K562 (cell line): ENCODE measurements around the gene OR52M1. TPM values are rescaled to one million over a fixed set of nuclear protein-coding genes. Genes with fewer than 3 reads are reported as not detected.

ENCODE experiments used
- BMI1 ChIP-seq: fragments of 150-350 bp; IDR thresholded peaks from 2 replicates; pipeline ENCODE4 v1.6.1; 2014; ENCODE audit warnings: low read length
- C11orf30 ChIP-seq: fragments of 450-650 bp; IDR thresholded peaks from 2 replicates; pipeline ENCODE4 v1.6.1; 2016; ENCODE audit warnings: low read depth, mild to moderate bottlenecking
- FIP1L1 ChIP-seq: fragments of 200-400 bp; formaldehyde crosslinking; IDR thresholded peaks from 2 replicates; pipeline ENCODE4 v1.6.1; 2018; ENCODE audit warnings: mild to moderate bottlenecking, low read depth, low read length; ENCODE audit not compliant: poor library complexity, severe bottlenecking
- GABPB2 ChIP-seq: fragments of 250-450 bp; sonication (Bioruptor Pico); conservative IDR thresholded peaks from 2 replicates; pipeline ENCODE4 v1.5.1; 2021; ENCODE audit warnings: mild to moderate bottlenecking
- ILF3 ChIP-seq: fragments of 450-650 bp; IDR thresholded peaks from 2 replicates; pipeline ENCODE4 v1.6.1; 2018; ENCODE audit warnings: antibody characterized with exemption, mild to moderate bottlenecking, moderate library complexity, borderline replicate concordance
- MEF2D ChIP-seq: conservative IDR thresholded peaks from 2 replicates; pipeline ENCODE4 v1.6.1; 2016; ENCODE audit warnings: low read depth, missing genetic modification characterization, missing compliant biosample characterization
- MXI1 ChIP-seq: IDR thresholded peaks from 2 replicates; pipeline ENCODE4 v1.6.1; 2011; ENCODE audit warnings: low read depth, mild to moderate bottlenecking, improper control_type of control experiment, low read length
- NCOA1 ChIP-seq: fragments of 450-650 bp; IDR thresholded peaks from 2 replicates; pipeline ENCODE4 v1.6.1; 2016; ENCODE audit warnings: low read depth
- NFE2 ChIP-seq: IDR thresholded peaks from 2 replicates; pipeline ENCODE4 v1.6.1; 2014; ENCODE audit warnings: antibody characterized with exemption, low read depth
- NR2F6 ChIP-seq: fragments of 450-650 bp; formaldehyde crosslinking; IDR thresholded peaks from 2 replicates; pipeline ENCODE4 v1.4.0; 2020; ENCODE audit warnings: mild to moderate bottlenecking
- PTRF ChIP-seq: fragments of 450-650 bp; IDR thresholded peaks from 2 replicates; pipeline ENCODE4 v1.6.1; 2016; ENCODE audit warnings: mild to moderate bottlenecking, missing genetic modification characterization, missing compliant biosample characterization
- SOX6 ChIP-seq: fragments of 450-650 bp; IDR thresholded peaks from 2 replicates; pipeline ENCODE4 v1.6.1; 2014; ENCODE audit warnings: mild to moderate bottlenecking
- TAF15 ChIP-seq: fragments of 200-400 bp; formaldehyde crosslinking; IDR thresholded peaks from 2 replicates; pipeline ENCODE4 v1.6.1; 2017; ENCODE audit warnings: mild to moderate bottlenecking, low read depth, low read length, moderate library complexity
- ZKSCAN8 ChIP-seq: fragments of 200-800 bp; sonication (Bioruptor generic); IDR thresholded peaks from 2 replicates; pipeline ENCODE4 v1.6.1; 2016; ENCODE audit warnings: missing genetic modification characterization, missing compliant biosample characterization
- ZNF589 ChIP-seq: fragments of 200-800 bp; sonication (Bioruptor generic); IDR thresholded peaks from 2 replicates; pipeline ENCODE4 v1.6.1; 2016; ENCODE audit warnings: low read depth, missing genetic modification characterization, missing compliant biosample characterization
- ZNF766 ChIP-seq: fragments of 200-800 bp; sonication (Bioruptor generic); conservative IDR thresholded peaks from 2 replicates; pipeline ENCODE4 v1.6.1; 2016; ENCODE audit warnings: missing genetic modification characterization, missing compliant biosample characterization
- polyA plus RNA-seq, 8 experiments: library from polyadenylated mRNA; depleted of rRNA in 4 of 8; stranded (reverse) in 5 of 8; unstranded in 3 of 8; fragments of >200 nt; fragmentation: Nextera tagmentation in 2 of 8; fragmentation: Illumina TruSeq in 1 of 8; extraction: Ambion mirVana in 2 of 8; extraction: Trizol in 1 of 8; gene quantifications; 2 replicates each; pipeline versions ENCODE4 v1.2.1 to v1.2.3, GENCODE V29; 2011 to 2014; ENCODE audit warnings: inconsistent platforms in 1 of 8, missing spikeins in 1 of 8
- total RNA-seq, 7 experiments: library from RNA; depleted of rRNA in 6 of 7; stranded (reverse); fragments of >200 nt in 6 of 7; fragmentation: Illumina TruSeq in 2 of 7; extraction: Trizol in 2 of 7; gene quantifications; 2 replicates each; pipeline versions ENCODE4 v1.2.1 to v1.2.3, GENCODE V29; 2011 to 2021; ENCODE audit warnings: low replicate concordance in 1 of 7
- TF ChIP-seq, protein P1 (sequence below): sonication (generic); formaldehyde crosslinking; IDR thresholded peaks from 2 replicates; pipeline ENCODE4 v1.8.0; 2022; ENCODE audit warnings: mild to moderate bottlenecking, missing genetic modification reagents
- TF ChIP-seq, protein P2 (sequence below): sonication (generic); formaldehyde crosslinking; IDR thresholded peaks from 2 replicates; pipeline ENCODE4 v1.9.0; 2022; ENCODE audit warnings: mild to moderate bottlenecking, missing genetic modification reagents

Gene OR52M1
- total and polyA plus RNA-seq, 9 of the 15 experiments (the other 6 are each of a cell fraction or from before 2014, with no cell fraction given) = not detected

DNA sequence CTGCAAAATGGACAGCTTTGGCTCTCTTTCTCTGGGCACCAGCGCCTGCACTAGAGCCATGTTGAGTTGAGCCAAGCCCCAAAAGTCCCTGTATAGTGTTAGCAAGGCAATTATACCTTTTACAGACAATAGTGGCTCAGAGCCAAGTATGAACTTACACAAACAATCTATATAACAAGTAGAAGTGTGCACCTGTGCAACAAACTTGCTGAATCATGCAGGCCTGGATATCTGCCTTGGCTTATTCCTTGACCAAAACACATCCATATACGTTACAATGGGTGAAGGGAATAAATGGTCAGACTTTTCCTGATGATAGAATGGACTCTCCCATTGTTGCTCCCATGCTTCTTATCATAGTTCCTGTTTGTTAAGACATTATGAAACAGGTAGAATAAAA is 32.8 kb downstream of the OR52M1 start (continued):
- TF ChIP-seq, protein P1, sequence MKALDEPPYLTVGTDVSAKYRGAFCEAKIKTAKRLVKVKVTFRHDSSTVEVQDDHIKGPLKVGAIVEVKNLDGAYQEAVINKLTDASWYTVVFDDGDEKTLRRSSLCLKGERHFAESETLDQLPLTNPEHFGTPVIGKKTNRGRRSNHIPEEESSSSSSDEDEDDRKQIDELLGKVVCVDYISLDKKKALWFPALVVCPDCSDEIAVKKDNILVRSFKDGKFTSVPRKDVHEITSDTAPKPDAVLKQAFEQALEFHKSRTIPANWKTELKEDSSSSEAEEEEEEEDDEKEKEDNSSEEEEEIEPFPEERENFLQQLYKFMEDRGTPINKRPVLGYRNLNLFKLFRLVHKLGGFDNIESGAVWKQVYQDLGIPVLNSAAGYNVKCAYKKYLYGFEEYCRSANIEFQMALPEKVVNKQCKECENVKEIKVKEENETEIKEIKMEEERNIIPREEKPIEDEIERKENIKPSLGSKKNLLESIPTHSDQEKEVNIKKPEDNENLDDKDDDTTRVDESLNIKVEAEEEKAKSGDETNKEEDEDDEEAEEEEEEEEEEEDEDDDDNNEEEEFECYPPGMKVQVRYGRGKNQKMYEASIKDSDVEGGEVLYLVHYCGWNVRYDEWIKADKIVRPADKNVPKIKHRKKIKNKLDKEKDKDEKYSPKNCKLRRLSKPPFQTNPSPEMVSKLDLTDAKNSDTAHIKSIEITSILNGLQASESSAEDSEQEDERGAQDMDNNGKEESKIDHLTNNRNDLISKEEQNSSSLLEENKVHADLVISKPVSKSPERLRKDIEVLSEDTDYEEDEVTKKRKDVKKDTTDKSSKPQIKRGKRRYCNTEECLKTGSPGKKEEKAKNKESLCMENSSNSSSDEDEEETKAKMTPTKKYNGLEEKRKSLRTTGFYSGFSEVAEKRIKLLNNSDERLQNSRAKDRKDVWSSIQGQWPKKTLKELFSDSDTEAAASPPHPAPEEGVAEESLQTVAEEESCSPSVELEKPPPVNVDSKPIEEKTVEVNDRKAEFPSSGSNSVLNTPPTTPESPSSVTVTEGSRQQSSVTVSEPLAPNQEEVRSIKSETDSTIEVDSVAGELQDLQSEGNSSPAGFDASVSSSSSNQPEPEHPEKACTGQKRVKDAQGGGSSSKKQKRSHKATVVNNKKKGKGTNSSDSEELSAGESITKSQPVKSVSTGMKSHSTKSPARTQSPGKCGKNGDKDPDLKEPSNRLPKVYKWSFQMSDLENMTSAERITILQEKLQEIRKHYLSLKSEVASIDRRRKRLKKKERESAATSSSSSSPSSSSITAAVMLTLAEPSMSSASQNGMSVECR (CRISPR knock-in tag) = no peak
- TF ChIP-seq ZNF589 (CRISPR knock-in tag) = no peak
- TF ChIP-seq ZNF766 (CRISPR knock-in tag) = no peak
- no peak for TF ChIP-seq PTRF (tag)
- TF ChIP-seq SOX6 = peak; percentile 33; the same call in 1 of the 2 replicates
- no peak for TF ChIP-seq MEF2D
- TF ChIP-seq, protein P2, sequence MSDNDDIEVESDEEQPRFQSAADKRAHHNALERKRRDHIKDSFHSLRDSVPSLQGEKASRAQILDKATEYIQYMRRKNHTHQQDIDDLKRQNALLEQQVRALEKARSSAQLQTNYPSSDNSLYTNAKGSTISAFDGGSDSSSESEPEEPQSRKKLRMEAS (CRISPR knock-in tag) = no peak
- TF ChIP-seq C11orf30 = peak; percentile 47; the same call in 1 of the 2 replicates
- no peak for TF ChIP-seq GABPB2
- no peak for TF ChIP-seq ZKSCAN8 (CRISPR knock-in tag)
- TF ChIP-seq TAF15 = no peak
- peak; percentile 73 for TF ChIP-seq NFE2
- TF ChIP-seq NR2F6 = no peak
- TF ChIP-seq ILF3 = no peak
- no peak for TF ChIP-seq BMI1
- no peak for TF ChIP-seq MXI1
- no peak for TF ChIP-seq FIP1L1
- no peak for TF ChIP-seq NCOA1
